Embryonic facial prominence (tissue), 1 donor: ENCODE data around the gene CHFR.
"Not testable (repeated sequence)": the region's sequence is repeated elsewhere in the genome, so short reads cannot be mapped to it uniquely, and the experiment has no call there.

Source experiments
- DNase-seq: peaks from one replicate; pipeline ENCODE4 v3.0.0-alpha.2; 2016; ENCODE audit errors: extremely low spot score

The CHFR gene

GRCh38 chr12:132874175-132874574, 13.2 kb downstream of the CHFR start:
- no peak for DNase-seq

GRCh38 chr12:132873724-132874123, 13.7 kb downstream of the CHFR start:
- DNase-seq, result no peak

- DNase-seq, result no peak
Observed at GRCh38 chr12:132872975-132873421, 14.4 kb downstream of the CHFR start.

GRCh38 chr12:132872073-132872855, 15.1 kb downstream of the CHFR start:
- DNase-seq, result no peak

- DNase-seq, result no peak
Observed at GRCh38 chr12:132869551-132869950, 17.9 kb downstream of the CHFR start.

- DNase-seq, result no peak
Observed at GRCh38 chr12:132866251-132866828, 21.1 kb downstream of the CHFR start.

- no peak for DNase-seq
Observed at GRCh38 chr12:132861558-132861957, 25.8 kb downstream of the CHFR start.

GRCh38 chr12:132858718-132859266, 28.6 kb downstream of the CHFR start:
- DNase-seq, result no peak

- not testable (repeated sequence) for DNase-seq
Observed at GRCh38 chr12:132857019-132857418, 30.4 kb downstream of the CHFR start.

GRCh38 chr12:132856581-132856980, 30.8 kb downstream of the CHFR start:
- no peak for DNase-seq

GRCh38 chr12:132855211-132855610, 32.2 kb downstream of the CHFR start:
- DNase-seq, result not testable (repeated sequence)

GRCh38 chr12:132853285-132854092, 33.9 kb downstream of the CHFR start:
- DNase-seq, result no peak

GRCh38 chr12:132852496-132852895, 34.9 kb downstream of the CHFR start:
- no peak for DNase-seq

- DNase-seq, result no peak
Observed at GRCh38 chr12:132851465-132851864, 35.9 kb downstream of the CHFR start.

- DNase-seq, result no peak
Observed at GRCh38 chr12:132850291-132850690, 37.1 kb downstream of the CHFR start.

- DNase-seq, result no peak
Observed at GRCh38 chr12:132848521-132848920, 38.9 kb downstream of the CHFR start.

GRCh38 chr12:132847363-132848356, 39.7 kb downstream of the CHFR start:
- no peak for DNase-seq

GRCh38 chr12:132844681-132845080, 42.7 kb downstream of the CHFR start:
- DNase-seq, result not testable (repeated sequence)

- DNase-seq, result no peak
Observed at GRCh38 chr12:132842449-132843045, 44.9 kb downstream of the CHFR start.

GRCh38 chr12:132841151-132841550, 46.3 kb downstream of the CHFR start:
- DNase-seq, result no peak

- DNase-seq, result no peak
Observed at GRCh38 chr12:132840536-132840935, 46.9 kb downstream of the CHFR start.
